NCI-H2196 (cell line): ENCODE results near the gene FEV.
A peak's percentile ranks its signal among the peaks of the same experiment; 100 is the strongest.

Source experiments
- DNase-seq: peaks from one replicate; lab custom pipeline; 2025; ENCODE audit not compliant: unreplicated experiment; lab: John Stamatoyannopoulos, UW

Gene FEV

DNA sequence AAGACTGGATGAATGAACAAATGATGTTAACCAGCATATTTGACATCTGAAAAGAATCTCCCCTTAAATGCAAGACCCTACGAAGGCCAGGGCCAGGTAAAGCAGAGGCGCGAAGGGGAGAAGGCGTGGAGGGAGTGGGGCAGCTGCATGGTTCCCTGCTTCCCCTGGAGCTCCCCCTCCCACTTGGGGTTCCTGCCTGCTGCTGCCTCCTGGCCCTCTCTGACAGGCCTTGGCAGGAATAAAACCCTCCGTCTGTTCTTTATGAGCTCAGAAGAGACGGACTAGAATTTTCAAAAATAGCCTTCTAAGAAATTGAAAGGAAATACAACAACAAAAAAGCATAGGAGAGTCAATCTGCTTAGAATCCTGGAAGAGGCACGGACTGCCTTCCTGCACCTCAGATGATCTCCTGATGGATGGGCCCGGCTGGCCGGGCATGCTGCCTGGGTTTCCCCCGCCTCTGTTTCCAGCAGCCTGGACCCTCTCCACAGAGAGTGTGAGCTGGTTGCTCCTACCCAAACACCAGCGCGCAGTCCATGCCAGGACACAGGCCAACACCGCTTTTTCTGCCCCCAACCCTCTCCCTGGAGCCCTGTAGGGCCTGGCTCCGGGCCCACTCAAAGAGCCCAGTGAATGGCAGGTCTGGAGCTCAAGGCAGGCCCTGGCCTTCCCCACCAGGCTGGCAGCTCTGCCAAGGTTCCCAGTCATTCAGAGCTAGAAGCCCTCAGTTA is 32.4 kb upstream of the FEV start:
- no peak for DNase-seq

DNA sequence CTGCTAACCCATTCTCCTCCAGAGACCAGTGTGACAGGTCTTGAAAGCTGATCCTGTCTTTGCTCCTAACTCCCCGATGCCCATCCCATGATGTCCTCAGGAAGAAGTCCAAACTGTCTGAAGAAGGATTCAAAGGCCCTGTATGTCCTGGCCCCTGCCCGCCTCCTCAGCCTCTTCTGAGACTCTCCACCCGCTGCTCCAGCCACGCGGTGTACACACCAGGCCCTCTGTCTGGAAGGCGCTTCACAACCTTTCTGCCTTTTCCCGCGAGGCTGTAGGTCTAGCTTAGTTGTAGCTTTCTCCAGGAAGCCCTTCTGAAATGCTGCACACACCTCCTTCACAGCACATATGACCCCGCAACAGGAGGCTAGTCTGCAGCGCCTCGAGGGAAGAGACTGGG is 31.7 kb upstream of the FEV start:
- no peak for DNase-seq

DNA sequence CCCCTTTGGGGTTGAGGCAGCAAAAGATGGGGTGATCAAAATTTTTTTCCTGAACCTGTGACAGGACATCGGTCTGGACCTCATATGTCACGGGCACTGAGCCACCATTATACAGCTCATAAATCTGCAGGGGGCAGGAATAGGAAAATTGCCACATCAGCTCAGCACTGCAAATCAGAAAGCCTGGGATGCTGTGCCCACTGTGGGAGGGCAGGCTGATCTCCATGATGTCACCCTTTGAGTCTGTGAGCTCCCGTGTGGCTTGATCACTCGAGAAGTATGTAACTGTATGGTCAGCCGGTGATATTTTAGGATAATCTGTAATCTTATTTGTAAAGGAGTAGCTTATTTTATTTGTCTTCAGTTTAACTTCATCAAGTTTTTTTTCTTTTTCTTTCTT is 25.9 kb upstream of the FEV start:
- no peak for DNase-seq

DNA sequence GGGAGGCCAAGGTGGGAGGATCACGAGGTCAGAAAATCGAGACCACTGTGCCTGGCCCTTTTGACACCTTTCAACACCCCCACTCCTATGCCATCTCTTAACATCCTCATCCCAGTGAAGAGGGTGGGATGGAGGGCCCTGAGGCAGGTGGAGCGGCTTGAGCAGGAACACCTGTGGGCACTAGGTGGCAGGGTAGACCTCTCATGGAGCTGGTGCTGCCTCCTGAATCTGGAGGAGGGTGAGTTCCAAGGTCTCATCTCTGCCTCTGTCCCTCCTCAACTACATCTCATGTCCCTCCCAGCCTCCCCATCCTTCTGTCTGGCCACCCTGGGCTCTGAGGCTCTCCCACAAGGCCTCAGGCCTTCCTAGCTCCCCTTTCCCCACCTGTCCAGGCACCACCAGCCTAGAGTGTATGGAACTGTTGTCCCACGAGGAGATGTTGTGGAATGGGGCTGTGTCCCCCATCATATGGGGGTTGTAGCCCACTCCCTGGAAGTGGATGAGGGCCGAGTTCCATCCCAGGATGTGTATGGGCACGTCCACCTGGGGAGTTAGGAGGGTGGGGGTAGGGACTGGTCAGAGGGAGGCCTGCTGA is 25.3 kb upstream of the FEV start:
- DNase-seq = peak; percentile 62

DNA sequence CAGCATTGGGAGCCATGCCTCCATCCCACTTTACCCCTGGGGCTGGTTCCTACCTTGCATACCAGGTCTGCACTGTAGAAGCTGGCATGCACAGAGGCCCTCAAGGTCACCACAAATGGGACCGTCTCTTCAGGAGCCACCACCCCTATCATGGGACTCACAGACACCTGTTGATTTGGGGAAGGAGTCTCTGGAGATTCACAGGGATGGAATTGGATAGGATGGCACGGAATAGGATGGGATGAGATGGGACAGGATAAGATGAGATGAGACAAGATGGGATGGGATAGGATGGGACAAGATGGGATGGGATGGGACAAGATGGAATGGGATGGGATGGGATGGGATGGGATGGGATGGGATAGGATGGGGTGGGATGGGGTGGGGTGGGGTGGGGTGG is 24.3 kb upstream of the FEV start:
- DNase-seq = no peak

DNA sequence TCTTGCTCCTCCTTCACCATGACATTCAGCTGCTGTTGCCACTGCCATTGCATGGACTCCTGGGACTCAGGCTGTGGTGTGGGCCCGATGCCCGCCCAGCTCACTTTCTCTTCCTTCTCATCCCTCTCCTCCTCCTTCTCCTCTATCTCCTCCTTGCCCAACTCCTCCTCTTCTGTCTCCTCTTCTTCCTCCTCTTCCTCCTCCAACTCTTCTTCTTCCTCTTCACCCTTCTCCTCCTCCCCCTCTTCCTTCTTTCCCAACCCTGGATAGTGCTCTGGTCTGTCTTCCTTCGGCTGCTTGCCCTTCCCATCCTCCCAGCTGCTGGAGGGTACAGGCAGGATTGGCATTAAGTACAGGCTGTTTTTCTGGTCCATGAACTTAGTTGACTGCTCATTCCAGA is 19.0 kb upstream of the FEV start:
- no peak for DNase-seq

DNA sequence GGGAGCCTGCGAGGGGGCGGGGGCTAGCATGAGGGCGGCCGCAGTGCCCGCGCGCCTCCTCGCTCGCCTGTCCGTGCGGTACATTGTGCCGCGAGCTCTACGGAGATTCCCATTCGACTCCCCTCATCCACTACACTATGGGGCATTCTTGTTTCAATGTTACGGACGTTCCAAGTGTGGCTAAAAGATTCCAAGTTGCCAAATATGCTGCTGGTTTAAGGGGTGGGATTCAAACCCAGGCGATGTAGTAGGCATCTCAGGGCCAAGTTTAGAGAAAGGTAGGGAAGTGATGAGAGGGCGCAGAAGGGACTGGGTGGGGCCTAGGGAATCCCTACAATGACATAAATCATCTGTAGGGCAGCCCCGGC is 18.3 kb upstream of the FEV start:
- DNase-seq = no peak

DNA sequence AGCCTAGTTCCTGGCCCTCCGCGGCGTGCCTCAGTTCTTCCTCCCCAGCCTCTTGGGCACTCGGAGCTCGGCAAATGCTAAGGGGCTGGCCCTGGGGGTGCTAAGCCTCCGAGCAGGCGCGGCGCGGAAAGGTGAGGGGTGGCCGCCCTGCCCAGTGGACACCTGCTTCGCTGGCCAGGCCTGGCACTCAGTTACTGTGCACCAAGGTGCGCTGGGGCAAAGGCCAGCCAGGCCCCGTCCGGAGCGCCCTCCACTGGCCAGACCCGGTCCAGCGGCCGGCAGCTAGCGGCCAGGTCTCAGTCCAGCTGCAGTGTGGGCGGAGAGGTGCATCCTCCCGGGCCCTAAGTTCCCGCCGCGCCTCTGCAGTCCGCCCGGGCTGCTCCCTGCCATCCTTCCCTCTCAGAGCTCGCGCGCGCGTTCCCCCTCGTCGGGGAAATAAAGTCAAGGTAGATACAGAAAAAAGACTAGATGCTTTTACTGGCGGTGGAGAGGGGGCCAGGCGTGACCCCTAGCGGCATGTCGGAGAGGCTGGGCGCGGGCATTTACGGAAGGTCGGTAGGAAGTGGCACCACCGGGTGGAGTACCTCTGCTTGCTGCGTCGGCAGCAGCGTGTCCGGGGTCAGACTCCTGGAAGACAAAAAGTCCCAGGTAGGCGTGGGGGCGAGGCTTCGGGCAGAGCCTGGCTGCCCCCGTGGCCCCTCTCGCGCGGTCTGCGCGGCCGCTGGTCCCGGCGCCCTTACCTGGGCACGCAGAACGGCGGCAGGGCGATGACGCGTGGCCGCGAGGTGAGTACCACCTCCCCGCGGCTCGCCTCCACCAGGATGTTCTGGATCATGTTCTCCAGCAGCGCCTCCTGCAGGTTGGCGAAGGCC is 17.6 kb upstream of the FEV start:
- peak; percentile 92 for DNase-seq

DNA sequence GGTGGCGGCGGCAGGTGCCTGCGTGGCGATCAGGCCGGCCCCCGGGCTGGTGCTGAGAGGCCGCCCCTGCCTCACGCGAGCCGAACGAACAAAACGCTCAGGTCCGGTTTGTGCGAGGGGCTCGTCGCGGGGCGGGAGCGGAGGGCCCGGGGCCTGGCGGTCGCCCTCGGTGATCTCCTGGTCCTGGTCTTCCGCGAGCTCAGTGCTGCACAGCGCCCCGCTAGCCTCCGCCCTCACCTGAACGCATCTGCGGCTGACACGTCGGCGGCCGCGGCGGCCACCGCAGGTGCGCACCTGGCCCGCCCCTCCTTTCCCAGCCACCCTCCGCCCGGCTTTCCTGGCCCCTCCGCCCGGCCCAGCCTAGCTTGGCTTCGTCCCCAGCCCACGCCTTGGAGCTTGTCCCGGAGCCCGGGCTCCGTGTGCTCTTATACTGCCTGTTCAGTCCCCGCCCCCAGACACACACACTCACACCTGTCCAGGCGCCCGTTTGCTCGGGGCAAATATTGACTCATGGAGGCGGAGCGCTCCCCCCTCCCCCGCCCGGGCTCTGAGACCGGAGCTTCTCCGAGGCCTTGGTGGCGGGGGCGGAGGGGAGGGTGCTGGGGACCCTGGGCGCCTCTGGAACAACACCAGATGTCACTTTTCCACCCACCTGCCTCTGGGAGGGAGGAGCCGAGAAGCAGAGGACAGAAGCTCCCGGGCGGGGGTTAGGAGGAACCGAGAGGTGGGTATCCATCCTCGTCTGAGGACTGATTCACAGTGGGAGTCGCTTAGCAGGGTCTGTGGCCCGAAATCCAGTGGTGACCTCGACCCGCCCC is 16.8 kb upstream of the FEV start:
- DNase-seq = peak; percentile 95

DNA sequence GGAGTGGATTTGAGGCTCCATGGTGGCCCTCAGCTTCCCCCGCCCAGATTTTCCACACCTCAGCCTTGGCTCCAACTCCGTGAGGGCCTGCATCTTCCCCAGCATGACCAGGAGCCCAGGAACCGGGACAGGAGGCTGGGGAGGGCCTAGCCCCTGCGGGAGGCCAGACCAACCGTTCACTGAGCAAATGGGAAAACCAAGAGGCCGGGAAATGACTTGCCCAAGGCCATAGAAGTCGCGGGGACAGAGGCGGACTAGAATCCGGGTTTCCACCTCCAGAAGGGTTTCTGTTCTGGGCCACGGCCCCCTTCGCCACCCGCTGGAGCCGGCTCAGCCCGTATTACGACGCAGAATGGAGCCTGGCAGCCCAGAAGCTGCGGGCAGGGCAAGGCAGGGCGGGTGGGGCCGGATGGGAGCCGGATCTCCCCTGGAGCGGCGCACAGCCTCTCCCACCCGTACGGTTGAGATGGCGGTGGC is 16.2 kb upstream of the FEV start:
- DNase-seq = no peak

DNA sequence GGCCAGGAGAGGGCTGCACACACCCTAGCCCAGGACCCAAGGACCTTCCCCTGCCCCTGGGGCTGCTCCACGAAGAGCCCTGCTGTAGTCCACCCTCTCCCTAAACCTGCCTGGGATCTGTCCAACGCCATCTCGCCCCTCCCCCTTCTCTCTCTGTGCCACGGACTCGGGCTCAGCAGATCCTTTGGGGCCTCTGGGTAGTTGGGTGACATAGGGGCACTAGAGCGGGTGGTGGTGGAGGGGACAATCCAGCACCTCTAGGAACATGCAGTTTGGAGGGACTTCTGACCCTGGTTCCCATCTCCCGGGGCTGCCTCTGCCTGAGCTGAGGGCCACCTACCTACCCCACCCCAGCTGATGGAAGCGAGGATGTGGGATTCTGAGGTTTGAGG is 15.6 kb upstream of the FEV start:
- peak; percentile 47 for DNase-seq

DNA sequence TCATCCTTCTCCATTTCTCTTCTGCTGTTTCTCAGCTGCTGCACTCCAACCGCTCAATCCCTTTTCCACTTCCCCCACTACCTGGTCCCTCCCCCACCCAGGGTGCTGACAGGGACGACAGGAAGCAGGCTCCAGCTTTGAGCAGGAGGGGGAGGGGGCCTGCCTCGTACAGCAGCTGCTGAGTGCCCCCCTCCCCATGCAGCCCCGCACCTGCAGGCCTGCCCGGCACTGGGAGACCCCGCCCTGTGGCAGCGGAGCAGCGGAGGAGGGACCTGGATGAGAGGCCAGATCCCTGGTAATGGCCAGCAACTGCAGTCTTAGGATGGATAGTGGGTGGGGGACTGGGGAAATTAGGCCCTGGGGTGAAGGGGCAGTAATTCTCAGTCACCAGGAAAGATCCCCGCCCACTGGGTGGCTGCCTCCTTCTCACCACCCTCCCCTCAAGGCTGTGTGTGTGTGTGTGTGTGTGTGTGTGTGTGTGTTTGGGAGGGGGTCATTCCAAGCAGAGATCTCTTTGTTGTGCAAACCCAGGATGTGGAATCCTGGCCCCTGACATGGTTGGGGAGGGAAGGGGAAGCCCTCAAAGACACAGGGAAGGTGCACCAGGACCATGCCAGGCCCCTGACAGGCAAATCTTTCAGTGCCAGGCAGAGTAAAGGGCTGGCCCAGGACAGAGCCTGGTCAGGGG is 15.0 kb upstream of the FEV start:
- peak; percentile 88 for DNase-seq

DNA sequence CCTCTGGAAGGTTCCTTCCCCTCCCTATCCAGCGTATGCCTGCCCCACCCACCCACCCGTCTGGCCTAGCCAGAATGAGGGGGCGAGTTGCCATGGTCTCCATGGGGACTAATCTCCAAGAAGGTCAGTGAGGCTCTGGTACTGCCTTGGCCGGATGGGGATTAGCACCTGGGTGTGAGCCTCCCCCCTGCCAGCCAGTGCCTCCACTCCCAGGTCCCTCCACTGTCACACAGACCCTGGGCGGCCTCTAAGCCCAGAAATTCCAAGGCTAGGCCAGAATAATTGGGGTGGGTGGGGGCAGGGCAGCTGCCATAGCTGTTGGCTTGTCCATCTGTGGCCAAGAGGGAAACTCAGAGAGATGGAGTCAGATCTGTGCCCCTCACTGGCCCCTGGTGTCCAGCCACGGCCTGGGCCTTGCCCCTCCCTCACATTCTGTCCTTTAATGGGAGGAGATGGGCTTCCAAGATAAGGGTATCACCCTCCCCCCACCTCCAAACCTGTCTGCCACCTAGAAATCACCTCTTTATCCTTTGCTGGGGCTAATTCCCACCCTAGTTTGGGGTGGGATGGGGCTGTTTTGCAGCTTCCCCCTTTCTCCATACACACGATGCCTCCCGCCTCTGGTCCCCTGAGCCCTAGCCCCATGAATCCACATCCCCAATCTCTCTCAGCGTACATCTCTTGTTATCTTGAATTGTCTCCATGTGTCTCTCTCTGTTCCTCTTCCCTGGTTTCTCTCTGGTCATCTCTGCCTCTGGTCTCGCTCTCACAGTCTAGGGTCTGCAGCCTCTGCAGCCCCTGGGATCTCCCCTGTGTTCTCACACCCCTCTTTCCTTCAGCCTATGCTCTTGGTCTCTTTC is 14.3 kb upstream of the FEV start:
- no peak for DNase-seq

DNA sequence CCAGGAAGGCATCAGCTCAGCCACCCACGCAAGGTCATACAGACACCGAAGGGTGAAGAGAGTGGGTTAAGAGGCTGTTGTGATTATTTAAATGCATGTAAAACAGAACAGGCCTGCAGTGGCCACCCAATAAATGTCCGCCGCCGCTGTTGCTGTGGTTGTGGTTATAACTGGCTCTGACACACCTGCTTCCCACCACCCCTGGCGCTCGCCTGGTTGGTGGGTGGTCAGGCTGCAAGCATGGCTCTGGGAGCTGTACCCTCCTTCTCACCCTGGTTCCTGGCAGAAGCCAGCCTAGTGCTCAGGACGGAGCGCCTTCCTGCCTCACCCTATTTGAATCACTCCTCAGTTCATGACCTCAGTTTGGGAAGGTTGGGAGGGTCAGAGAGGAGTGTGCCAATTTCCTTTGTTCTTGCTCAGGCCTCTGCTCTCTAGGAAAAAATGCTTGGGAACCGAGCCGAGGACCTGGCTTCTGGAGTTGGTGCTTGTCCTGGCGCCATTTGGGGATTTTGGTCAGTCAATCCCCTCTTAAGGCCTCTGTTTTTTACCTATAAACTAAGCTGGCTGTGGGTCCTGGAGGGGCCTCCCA is 13.5 kb upstream of the FEV start:
- DNase-seq = no peak

DNA sequence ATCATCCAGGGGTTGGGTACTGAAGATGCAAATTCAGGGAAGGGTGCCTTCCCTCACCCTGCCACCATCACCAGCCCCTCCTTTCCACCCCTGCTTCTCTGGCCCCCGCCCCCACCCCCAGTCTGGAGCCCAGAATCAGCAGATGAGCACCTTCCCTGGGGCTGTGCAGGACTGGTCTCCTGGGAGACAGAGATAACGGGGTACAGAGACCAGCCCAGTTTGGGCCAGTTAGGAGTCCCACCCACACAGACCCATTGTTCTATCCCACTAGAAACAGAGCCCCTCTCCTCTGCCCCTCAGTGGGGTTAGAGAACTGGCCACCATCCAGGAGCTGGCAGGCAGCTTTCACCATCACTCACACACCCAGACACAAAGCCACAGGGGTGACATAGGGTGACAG is 12.7 kb upstream of the FEV start:
- no peak for DNase-seq

DNA sequence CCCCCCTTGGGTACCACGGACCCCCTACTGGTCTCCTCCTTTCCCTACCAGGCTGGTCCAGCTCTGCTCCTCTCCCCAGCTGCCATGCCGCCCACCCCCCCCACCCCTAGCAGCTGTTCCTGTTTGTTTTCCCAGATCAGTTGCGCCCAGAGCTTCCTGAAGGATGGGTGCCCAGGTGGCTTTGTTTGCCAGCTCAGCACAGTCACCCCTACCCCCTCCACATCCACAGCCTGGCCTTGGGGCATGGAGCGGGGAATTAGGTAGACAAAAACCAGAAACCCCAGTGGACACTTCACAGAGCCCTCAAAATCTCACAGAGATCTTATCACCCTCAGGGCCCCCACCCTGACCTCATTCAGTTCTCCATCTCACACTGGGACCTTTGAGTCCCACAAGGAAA is 12.0 kb upstream of the FEV start:
- DNase-seq = peak; percentile 76

DNA sequence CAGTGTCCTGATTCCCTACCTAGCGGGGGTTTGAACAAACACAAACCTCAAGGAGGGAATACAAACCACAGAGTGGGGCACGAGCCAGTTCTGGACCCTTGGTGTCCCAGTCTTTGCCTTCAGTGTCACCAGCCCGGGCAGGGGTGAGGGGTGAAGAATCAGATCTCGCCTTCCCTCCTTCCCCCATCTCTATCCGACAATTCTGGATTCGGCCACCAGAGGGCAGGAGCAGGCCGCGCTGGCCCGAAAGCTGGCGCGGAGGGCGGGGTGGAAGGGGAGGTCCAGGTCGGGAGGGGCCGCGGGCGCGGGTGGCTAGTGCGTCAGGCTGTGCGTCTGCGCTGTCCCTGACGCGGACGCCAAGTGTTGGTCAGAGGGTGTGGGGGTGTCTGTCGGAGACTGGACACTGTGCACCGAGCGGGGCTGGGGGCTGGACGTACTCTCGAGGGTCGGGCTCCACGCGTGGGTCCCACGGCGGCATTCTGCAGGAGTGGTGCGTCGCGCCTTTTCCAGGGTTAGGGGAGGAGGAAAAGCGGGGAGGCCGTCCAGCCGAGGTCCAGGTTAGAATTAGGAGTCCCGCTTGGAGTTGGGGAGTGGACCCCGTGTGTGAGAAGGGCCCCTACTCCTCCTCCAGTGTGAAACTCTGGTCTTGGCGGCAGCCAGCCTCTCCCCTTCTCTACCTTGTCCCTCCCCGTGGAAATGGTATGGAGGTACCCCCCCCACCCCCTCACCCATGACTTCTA is 11.2 kb upstream of the FEV start:
- peak; percentile 97 for DNase-seq

DNA sequence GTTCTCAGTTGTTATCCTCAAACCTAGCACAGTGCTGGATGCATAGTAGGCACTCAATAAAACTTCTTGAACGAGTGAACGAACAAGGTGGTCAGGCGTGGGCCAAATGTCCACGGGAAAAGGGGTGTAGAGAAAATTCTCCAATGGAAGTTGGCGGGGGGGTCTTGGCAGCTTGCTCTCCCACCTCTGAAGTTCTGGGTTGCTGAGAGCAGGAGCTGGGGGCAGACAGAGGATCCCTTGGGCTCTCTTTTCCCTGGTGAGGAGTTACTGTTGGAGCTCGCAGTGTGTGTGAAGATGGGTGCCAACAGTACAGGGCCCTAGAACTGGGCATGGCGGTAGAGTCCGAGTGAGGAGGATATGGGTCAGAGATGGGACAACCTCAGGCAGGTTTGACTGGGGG is 10.6 kb upstream of the FEV start:
- no peak for DNase-seq
